ENCODE measurements around the gene CNTN5. TPM values are rescaled to one million over a fixed set of nuclear protein-coding genes. Genes with fewer than 3 reads are reported as not detected.

CNTN5 gene
- total RNA-seq, 1 donor from 2014 or later: 3.2 TPM

DNA sequence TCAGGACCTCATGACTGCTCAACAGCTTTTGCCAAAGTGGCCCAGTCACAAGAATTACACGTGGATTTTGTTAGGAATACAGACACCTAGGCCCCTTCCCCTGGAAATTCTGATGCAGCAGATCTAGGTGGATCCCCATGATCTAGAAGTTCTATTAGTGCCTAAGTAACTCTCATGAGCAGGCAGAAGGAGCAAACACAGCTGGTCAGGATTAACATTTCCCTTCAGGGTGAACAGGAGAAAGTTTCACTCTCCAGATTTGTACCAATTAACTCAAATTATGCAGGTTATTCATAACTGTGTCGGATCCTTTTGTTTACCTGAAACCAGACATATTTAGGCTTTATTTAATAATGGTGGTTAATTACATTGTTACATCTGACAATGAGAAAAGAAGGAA is 1072.9 kb downstream of the CNTN5 start:
- TF ChIP-seq, protein P1, sequence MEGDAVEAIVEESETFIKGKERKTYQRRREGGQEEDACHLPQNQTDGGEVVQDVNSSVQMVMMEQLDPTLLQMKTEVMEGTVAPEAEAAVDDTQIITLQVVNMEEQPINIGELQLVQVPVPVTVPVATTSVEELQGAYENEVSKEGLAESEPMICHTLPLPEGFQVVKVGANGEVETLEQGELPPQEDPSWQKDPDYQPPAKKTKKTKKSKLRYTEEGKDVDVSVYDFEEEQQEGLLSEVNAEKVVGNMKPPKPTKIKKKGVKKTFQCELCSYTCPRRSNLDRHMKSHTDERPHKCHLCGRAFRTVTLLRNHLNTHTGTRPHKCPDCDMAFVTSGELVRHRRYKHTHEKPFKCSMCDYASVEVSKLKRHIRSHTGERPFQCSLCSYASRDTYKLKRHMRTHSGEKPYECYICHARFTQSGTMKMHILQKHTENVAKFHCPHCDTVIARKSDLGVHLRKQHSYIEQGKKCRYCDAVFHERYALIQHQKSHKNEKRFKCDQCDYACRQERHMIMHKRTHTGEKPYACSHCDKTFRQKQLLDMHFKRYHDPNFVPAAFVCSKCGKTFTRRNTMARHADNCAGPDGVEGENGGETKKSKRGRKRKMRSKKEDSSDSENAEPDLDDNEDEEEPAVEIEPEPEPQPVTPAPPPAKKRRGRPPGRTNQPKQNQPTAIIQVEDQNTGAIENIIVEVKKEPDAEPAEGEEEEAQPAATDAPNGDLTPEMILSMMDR (conservative IDR thresholded peaks at IDR 0.05): no peak
- H3K4me1 Mint-ChIP-seq (ENCODE audit: unreplicated experiment): no peaks in the 10 kb centered on the region
- no peaks in the 10 kb centered on the region for H3K36me3 Mint-ChIP-seq
- H3K9me3 Mint-ChIP-seq: no peaks in the 10 kb centered on the region
- DNase-seq (ENCODE audit: extremely low spot score, unreplicated experiment): no peak
- no peak overlapping the region for H3K4me3 Mint-ChIP-seq
- H3K27ac Mint-ChIP-seq: no peak overlapping the region
- H3K27me3 Mint-ChIP-seq: peaks cover 7% of the 10 kb centered on the region

DNA sequence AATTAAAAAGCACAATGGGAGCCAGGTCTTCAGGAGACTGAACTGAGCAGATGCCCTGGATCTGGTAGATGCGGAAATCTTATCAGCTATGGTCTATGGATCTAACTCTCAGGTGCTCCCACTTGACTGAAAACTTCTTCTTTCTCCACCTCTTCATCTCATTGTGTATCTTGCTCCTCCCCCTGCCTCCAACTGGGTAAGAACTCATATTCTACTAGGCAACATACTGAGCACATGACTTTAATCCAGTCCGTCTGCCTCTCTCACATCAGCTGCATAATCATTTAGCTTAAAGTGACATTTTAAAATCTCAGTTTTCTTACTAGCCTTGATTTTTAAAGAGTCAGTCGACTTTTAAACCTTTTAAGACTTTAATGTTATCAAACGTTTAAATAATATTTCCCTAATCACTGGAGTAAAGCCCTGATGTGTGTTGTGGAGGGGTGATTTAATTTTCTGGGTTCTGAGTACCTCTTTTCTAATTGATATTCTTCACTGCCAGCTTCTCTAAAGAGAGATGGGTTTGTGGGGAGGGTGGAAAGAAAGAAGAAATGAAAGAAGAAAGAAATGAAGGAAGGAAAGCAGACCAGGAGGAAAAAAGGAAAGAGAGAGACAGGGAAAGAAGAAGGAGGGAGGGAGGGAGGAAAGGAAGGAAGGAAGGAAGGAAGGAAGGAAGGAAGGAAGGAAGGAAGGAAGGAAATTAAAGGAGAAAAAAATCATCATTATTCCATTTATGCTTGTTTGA is 1073.5 kb downstream of the CNTN5 start:
- DNase-seq (ENCODE audit: extremely low spot score, unreplicated experiment): no peak
- Mint-ChIP-seq H3K9me3 (no peaks in the 10 kb centered on the region), H3K4me3 (no peak overlapping the region), H3K36me3 (no peaks in the 10 kb centered on the region), H3K27me3 (peaks cover 7% of the 10 kb centered on the region), H3K27ac (no peak overlapping the region), H3K4me1 (ENCODE audit: unreplicated experiment) (no peaks in the 10 kb centered on the region)
- TF ChIP-seq, protein P1 (conservative IDR thresholded peaks at IDR 0.05): no peak

DNA sequence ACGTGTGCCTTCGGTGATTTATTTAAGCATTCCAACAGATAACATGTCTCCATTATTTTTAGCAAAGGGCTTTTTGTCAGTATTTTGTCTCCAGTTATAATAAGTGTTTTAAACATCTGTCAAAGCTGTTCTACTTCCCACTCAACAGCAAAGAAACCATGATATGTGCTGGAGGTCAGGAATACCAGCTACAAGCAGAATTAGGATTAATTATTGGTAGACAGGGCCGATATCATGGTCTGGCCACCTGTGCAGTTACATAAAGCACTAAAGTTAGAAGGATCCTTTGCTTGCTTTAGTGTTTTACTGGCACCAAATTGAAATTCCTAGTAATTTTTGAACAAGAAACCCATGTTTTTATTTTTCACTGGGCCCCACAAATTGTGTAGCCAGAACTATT is 1075.1 kb downstream of the CNTN5 start:
- TF ChIP-seq, protein P1 (conservative IDR thresholded peaks at IDR 0.05): no peak
- Mint-ChIP-seq H3K9me3 (no peaks in the 10 kb centered on the region), H3K27me3 (peaks cover 7% of the 10 kb centered on the region), H3K27ac (no peak overlapping the region), H3K4me1 (ENCODE audit: unreplicated experiment) (no peaks in the 10 kb centered on the region), H3K36me3 (no peaks in the 10 kb centered on the region), H3K4me3 (no peak overlapping the region)
- DNase-seq (ENCODE audit: extremely low spot score, unreplicated experiment): no peak

DNA sequence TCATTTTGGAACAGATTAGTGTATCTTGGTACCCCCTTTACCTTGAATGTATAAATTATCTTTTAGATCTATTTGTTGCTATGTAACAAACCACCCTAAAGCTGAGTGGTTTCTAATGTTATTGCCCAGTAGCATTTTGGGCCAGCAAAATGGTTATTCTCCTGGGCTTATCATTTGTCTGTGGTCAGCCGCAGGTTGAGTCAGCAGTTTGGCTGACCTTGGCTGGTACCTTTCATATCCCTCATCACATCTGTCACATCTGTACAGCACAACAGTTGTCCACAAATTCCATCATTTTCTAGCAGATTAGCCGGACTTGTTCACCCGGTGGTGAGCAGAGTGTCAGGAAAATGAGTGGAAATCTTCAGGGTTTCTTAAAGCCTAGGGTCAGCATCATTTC is 1077.8 kb downstream of the CNTN5 start:
- no peaks in the 10 kb centered on the region for H3K4me1 Mint-ChIP-seq (ENCODE audit: unreplicated experiment)
- TF ChIP-seq, protein P1 (conservative IDR thresholded peaks at IDR 0.05): no peak
- no peak overlapping the region for H3K4me3 Mint-ChIP-seq
- no peak for DNase-seq (ENCODE audit: extremely low spot score, unreplicated experiment)
- no peak overlapping the region for H3K27ac Mint-ChIP-seq
- no peaks in the 10 kb centered on the region for H3K36me3 Mint-ChIP-seq
- peaks cover 5% of the 10 kb centered on the region for H3K9me3 Mint-ChIP-seq
- H3K27me3 Mint-ChIP-seq: peaks cover 7% of the 10 kb centered on the region

DNA sequence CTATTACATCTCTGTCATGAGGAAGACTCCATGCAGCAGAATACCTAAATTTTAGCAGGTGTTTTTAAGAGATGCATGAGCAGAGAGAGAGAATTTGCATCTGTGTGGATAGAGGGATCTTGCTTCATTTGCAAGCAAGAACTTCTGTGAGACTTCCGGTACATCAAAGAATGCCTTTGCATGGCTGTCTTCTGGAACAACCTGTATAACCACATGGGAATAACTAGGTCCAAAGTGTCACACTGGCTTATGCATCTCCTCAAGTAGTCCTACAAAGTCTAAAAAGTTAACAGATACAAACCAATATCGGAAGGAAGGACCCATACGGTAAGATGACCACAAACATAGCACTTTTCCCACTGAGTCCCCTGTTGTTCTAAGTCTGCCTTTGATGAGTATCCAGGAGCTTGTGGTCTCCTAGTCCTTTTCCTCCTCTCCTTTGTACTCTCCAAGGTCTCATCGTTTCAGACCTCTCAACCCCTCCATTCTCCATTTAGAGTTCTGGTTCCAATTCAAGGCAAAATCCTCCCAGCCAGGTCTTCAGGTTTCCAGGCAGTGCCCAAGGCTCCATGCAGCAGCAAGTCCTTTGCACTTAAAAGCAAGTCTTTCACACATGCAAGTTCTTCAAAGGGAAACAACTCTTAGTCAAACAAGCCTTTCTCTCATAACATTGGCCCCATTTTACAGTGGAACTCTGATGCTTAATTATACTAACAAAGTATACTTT is 1084.7 kb downstream of the CNTN5 start:
- Mint-ChIP-seq H3K4me1 (ENCODE audit: unreplicated experiment) (no peaks in the 10 kb centered on the region), H3K4me3 (no peak overlapping the region), H3K9me3 (peaks cover 5% of the 10 kb centered on the region), H3K36me3 (no peaks in the 10 kb centered on the region), H3K27me3 (peaks cover 3% of the 10 kb centered on the region), H3K27ac (no peak overlapping the region)
- TF ChIP-seq, protein P1 (conservative IDR thresholded peaks at IDR 0.05): no peak
- DNase-seq (ENCODE audit: extremely low spot score, unreplicated experiment): no peak
